Loucy (cell line): ENCODE data around the gene ABHD12.

Source experiments
- EZH2phosphoT487 ChIP-seq: fragments of 200-600 bp; IDR thresholded peaks from 2 replicates; pipeline ENCODE4 v1.6.1; 2018; ENCODE audit warnings: antibody characterized with exemption, mild to moderate bottlenecking, moderate library complexity, borderline replicate concordance
- TF ChIP-seq, protein P1 (sequence below): fragments of 200-600 bp; sonication (generic); conservative IDR thresholded peaks from 2 replicates; pipeline ENCODE4 v1.5.1; 2014; ENCODE audit warnings: mild to moderate bottlenecking, antibody characterized with exemption, low read length

DNA sequence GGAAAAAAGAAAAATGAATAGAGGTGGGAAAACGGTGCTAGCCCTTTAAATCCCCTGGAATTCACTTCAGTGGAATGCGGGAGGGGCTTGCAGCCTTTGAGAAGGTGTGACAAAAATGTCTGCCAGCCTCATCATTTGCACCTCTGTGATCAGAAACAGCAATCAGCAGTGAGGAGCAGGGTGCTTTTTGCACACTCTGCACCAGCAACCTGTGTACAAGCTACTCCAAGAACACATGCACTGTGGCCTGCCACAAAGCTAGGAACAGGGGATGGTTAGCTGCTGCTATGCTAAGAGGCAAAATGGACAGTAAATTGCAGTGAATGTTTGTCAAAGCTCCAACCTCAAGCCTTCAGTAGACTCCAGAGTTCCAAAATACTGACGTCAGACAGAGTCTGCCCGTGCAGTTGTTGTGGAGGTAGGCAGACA, 46.5 kb upstream of the ABHD12 start:
- TF ChIP-seq, protein P1, sequence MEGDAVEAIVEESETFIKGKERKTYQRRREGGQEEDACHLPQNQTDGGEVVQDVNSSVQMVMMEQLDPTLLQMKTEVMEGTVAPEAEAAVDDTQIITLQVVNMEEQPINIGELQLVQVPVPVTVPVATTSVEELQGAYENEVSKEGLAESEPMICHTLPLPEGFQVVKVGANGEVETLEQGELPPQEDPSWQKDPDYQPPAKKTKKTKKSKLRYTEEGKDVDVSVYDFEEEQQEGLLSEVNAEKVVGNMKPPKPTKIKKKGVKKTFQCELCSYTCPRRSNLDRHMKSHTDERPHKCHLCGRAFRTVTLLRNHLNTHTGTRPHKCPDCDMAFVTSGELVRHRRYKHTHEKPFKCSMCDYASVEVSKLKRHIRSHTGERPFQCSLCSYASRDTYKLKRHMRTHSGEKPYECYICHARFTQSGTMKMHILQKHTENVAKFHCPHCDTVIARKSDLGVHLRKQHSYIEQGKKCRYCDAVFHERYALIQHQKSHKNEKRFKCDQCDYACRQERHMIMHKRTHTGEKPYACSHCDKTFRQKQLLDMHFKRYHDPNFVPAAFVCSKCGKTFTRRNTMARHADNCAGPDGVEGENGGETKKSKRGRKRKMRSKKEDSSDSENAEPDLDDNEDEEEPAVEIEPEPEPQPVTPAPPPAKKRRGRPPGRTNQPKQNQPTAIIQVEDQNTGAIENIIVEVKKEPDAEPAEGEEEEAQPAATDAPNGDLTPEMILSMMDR = no peak
- no peak for TF ChIP-seq EZH2phosphoT487
